Testis (tissue), 5 donors: Measurements from ENCODE around the gene RCOR2. TPM values are rescaled to one million over a fixed set of nuclear protein-coding genes. Genes with fewer than 3 reads are reported as not detected.
"Not testable (repeated sequence)": the region's sequence is repeated elsewhere in the genome, so short reads cannot be mapped to it uniquely, and the experiment has no call there.

Source experiments
- DNase-seq: peaks from one replicate; pipeline ENCODE4 v3.0.0-alpha.2; 2019
- H3K27ac ChIP-seq, 2 donors: fragments of 200-600 bp; sonication (generic); one replicate each; pipeline ENCODE4 v1.5.1; 2019
- H3K27me3 ChIP-seq: fragments of 200-600 bp; sonication (generic); one replicate; pipeline ENCODE4 v1.5.1; 2019
- H3K36me3 ChIP-seq: fragments of 200-600 bp; sonication (generic); one replicate; pipeline ENCODE4 v1.5.1; 2017; ENCODE audit warnings: low read depth; ENCODE audit errors: missing control alignments
- H3K4me1 ChIP-seq: fragments of 200-600 bp; sonication (generic); one replicate; pipeline ENCODE4 v1.5.1; 2019
- H3K4me3 ChIP-seq, 2 donors: fragments of 200-600 bp; sonication (generic); one replicate each; pipeline ENCODE4 v1.5.1; 2017 to 2019
- H3K9me3 ChIP-seq: fragments of 200-600 bp; sonication (generic); one replicate; pipeline ENCODE4 v1.5.1; 2017
- POLR2A ChIP-seq: fragments of 450-650 bp; IDR thresholded peaks from one replicate; pipeline ENCODE4 v1.6.1; 2017; ENCODE audit warnings: antibody characterized with exemption, mild to moderate bottlenecking, moderate library complexity
- WGBS, 2 donors: methylation state at CpG; one replicate each; pipeline ENCODE4 v1.1.5; 2018; 5-methylcytosine and 5-hydroxymethylcytosine counted together
- intact Hi-C: fragments of 100-400 bp; cut with DNase I; formaldehyde crosslinking; loops from one replicate; pipeline ENCODE4 v1.15.1; 2023; ENCODE audit warnings: low total_unique reads
- long read RNA-seq, 2 donors: transcript quantifications; one replicate each; lab custom pipeline, GENCODE V29; 2026
- polyA plus RNA-seq: library from polyadenylated mRNA; stranded (reverse); fragments of 350-450 nt; fragmentation: Illumina TruSeq; extraction: RNeasy Lipid Tissue Mini Kit (QIAGEN cat#74804); gene quantifications from one replicate; pipeline ENCODE4 v1.2.3, GENCODE V29; 2014; ENCODE audit warnings: low read depth, low replicate concordance; ENCODE audit not compliant: insufficient read depth
- total RNA-seq, 2 donors: library from RNA; depleted of rRNA; stranded (reverse); fragments of >200 nt; gene quantifications; one replicate each; pipeline ENCODE4 v1.2.3, GENCODE V29; 2016
- TF ChIP-seq, protein P1 (sequence below), 3 experiments: fragments of 450-650 bp in 2 of 3; fragments of 200-600 bp in 1 of 3; sonication (generic) in 1 of 3; IDR thresholded peaks; one replicate each; pipeline ENCODE4 v1.5.1; 2016 to 2019; ENCODE audit warnings: antibody characterized with exemption in 3 of 3, mild to moderate bottlenecking in 2 of 3, moderate library complexity in 1 of 3

RCOR2 gene
- total RNA-seq: 1 to 10 TPM; 3.9 to 6.3 TPM
- 7.9 TPM for polyA plus RNA-seq
- long read RNA-seq, donor 1, partial matches to known transcripts: 0 of 3 reads
- long read RNA-seq, donor 1, other reads (novel, unspliced or antisense): 0 of 3 reads
- long read RNA-seq, donor 2, partial matches to known transcripts: 0 of 3 reads
- long read RNA-seq, donor 2, other reads (novel, unspliced or antisense): 0 of 3 reads

DNA sequence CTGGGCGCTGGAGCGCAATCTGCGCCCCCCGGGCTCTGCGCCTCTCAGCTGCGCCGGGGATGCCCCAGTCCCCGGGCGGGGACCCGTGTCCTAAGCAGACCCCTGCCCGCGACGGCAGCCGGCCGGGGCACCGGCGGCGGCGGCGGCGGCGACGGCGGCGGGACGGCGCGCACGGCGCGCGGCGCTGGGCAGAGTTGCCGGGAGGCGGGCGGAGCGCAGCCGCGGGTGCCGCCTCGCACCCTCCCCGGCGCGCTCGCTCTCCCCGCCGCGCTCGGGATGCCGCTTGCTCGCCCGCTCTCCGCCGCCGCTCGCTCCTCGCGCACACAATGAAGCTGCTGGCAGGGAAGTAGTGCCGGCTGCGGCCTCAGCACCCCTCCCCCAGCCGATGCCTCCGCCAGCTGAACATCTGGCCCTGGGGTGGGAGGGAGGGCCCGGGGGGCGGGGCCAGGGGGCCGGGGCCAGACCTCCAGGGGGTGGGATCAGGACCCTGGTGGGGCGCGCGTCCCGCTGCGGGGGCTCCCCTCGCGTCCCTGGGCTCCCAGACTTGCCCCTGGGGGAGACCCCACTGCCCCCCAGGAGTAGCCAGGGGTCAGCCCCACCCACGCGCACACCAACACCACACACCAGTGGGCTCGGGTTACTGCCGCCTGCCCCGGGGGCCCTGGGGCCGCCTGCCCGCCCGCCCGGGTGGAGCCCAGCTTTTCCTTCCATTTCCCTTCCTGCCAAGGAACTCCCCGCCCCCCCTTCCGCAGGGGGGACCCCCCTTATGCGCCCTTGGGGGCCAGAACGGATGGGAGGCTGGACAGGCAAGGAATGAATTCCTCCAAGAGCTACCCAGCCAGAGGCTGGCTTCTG lies at the start of gene RCOR2:
Gene RCOR2 (minus strand): TSS at position 328 of the 855 bp plus-strand sequence. CDS start 708 bp downstream, outside the sequence.
- peaks cover 49% of the 10 kb centered on the region for H3K4me1 ChIP-seq

DNA sequence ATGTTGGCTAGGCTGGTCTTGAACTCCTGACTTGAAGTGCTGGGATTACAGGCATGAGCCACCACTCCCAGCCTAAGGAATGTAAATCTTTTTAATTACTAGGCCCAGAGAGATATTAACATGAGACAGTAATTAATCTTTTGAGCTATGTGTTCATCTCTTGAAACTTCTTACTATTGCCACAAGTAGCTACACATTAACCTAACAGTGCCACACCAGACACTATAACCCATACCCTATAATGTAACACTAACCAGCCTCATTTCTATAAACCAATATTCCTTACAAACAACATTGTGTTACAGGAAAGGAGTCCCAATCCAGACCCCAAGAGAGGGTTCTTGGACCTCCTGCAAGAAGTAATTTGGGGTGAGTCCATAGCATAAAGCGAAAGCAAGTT lies 49.5 kb upstream of the RCOR2 start:
- intact Hi-C loops: no loop called here
- Histone ChIP-seq H3K36me3 (no peaks in the 10 kb centered on the region), H3K27ac (no peak overlapping the region), H3K27me3 (no peaks in the 10 kb centered on the region), H3K4me1 (no peaks in the 10 kb centered on the region), H3K9me3 (no peaks in the 10 kb centered on the region), H3K4me3 (no peak overlapping the region)
- WGBS, 2 donors: 78 to 93% methylated on average over 1 of the region's 1 CpG
- TF ChIP-seq, protein P1, sequence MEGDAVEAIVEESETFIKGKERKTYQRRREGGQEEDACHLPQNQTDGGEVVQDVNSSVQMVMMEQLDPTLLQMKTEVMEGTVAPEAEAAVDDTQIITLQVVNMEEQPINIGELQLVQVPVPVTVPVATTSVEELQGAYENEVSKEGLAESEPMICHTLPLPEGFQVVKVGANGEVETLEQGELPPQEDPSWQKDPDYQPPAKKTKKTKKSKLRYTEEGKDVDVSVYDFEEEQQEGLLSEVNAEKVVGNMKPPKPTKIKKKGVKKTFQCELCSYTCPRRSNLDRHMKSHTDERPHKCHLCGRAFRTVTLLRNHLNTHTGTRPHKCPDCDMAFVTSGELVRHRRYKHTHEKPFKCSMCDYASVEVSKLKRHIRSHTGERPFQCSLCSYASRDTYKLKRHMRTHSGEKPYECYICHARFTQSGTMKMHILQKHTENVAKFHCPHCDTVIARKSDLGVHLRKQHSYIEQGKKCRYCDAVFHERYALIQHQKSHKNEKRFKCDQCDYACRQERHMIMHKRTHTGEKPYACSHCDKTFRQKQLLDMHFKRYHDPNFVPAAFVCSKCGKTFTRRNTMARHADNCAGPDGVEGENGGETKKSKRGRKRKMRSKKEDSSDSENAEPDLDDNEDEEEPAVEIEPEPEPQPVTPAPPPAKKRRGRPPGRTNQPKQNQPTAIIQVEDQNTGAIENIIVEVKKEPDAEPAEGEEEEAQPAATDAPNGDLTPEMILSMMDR (IDR thresholded peaks at IDR 0.05): no peak
- TF ChIP-seq POLR2A: no peak
- DNase-seq: no peak

More for the DNA sequence above, at the start of gene RCOR2:
- Histone ChIP-seq H3K27me3 (no peaks in the 10 kb centered on the region), H3K4me3 (peak within 1 kb of the TSS; percentile 45 to 50), H3K9me3 (no peaks in the 10 kb centered on the region), H3K27ac (peak within 1 kb of the TSS; percentile 13 to 54), H3K36me3 (no peaks in the 10 kb centered on the region)
- WGBS, 2 donors: 1% methylated on average over 13 to 75 of the region's 85 CpGs
- TF ChIP-seq POLR2A: no peak
- TF ChIP-seq, protein P1 (IDR thresholded peaks at IDR 0.05): no peak
- intact Hi-C loops: no loop called here
- DNase-seq: peak; percentile 83

DNA sequence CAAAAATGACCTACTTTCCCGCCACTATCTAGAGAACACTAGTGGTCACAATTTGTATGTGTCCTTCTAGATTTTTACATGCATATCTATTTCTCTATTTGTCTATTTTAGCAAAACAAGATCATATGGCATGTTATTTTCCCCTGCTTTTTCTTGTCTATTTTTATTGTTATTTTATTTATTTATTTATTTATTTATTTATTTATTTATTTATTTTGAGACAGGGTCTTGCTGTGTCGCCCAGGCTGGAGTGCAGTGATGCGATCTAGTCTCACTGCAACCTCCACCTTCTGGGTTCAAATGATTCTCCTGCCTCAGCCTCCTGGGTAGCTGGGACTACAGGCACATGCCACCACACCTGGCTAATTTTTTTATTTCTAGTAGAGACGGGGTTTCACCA lies 46.9 kb upstream of the RCOR2 start:
- H3K36me3 ChIP-seq, H3K27me3 ChIP-seq, H3K9me3 ChIP-seq, H3K4me1 ChIP-seq, H3K4me3 ChIP-seq, H3K27ac ChIP-seq, DNase-seq, intact Hi-C loops: not testable (repeated sequence)
- WGBS, 2 donors: 95 to 97% methylated on average over 4 of the region's 4 CpGs

- H3K4me1 ChIP-seq: no peaks in the 10 kb centered on the region
- H3K27me3 ChIP-seq: no peaks in the 10 kb centered on the region
- no peaks in the 10 kb centered on the region for H3K9me3 ChIP-seq
- WGBS, 2 donors: 39 to 64% methylated on average over 4 to 19 of the region's 19 CpGs
- no peak overlapping the region for H3K27ac ChIP-seq
- no peaks in the 10 kb centered on the region for H3K36me3 ChIP-seq
- DNase-seq: no peak
- intact Hi-C loops: no loop called here
- H3K4me3 ChIP-seq: no peak overlapping the region
- TF ChIP-seq, protein P1 (IDR thresholded peaks at IDR 0.05): no peak
- TF ChIP-seq POLR2A: no peak
Observed at GRCh38 chr11:63961608-63962412, 44.8 kb upstream of the RCOR2 start.

DNA sequence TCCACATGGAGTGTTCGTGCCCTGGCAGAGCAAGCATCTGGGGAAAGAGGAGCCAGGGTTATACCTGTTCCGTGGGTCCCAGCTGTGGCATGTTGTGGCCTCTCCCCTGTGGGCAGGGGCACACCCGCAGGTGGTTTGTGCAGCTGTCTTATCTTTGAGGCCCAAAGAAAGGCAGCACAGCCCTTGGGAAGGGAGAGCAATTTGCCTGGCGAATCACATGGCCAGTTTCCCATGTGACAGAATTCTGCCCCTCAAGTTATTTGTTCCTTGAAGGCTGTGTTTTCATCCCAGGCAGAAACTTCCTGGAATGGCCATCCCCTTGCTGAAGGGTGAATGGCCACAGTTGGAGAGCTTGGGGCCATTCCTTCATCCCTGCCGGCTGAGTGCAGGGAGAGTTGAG lies 41.0 kb upstream of the RCOR2 start:
- Histone ChIP-seq H3K4me1 (no peaks in the 10 kb centered on the region), H3K9me3 (no peaks in the 10 kb centered on the region), H3K27ac (no peak overlapping the region), H3K27me3 (no peaks in the 10 kb centered on the region), H3K36me3 (no peaks in the 10 kb centered on the region), H3K4me3 (no peak overlapping the region)
- TF ChIP-seq POLR2A: no peak
- intact Hi-C loops: no loop called here
- no peak for DNase-seq
- 81 to 87% methylated on average over 4 to 5 of the region's 5 CpGs for WGBS, 2 donors
